IMR-90 (cell line): ENCODE data around the gene ZBTB40. TPM values are rescaled to one million over a fixed set of nuclear protein-coding genes. Genes with fewer than 3 reads are reported as not detected.

Experiments used
- ATAC-seq: fragments of 200-7000 bp; cut with Tn5 transposase; 2 replicates; pipeline ENCODE4 v1.9.1; 2020; ENCODE audit warnings: low read depth, mild to moderate bottlenecking, moderate library complexity
- BruUV-seq: library from RNA; stranded (reverse); fragments of 400-500 nt; replicated peaks from 2 replicates; lab custom pipeline; 2021; lab: Mats Ljungman, UMichigan
- CTCF ChIA-PET: fragments of 300-600 bp; formaldehyde crosslinking; extraction: SDS; loops from one replicate; lab custom pipeline; 2021; ENCODE audit warnings: antibody characterized with exemption; lab: Yijun Ruan, JAX
- POLR2A ChIA-PET: fragments of 300-600 bp; sonication (Branson Sonifier 250); formaldehyde crosslinking; loops from one replicate; lab custom pipeline; 2022; ENCODE audit warnings: antibody characterized with exemption; ENCODE audit not compliant: unreplicated experiment; lab: Charles Lee
- DNase-seq: peaks from one replicate; pipeline ENCODE4 v3.0.0; 2013
- H2AFZ ChIP-seq: replicated peaks from 2 replicates; pipeline ENCODE3; 2013; ENCODE audit warnings: low read length, mild to moderate bottlenecking; ENCODE audit not compliant: poor library complexity
- H2AK5ac ChIP-seq: 2 replicates; pipeline ENCODE4 v1.6.1; 2013; ENCODE audit warnings: low read depth, low read length, inconsistent platforms
- H2AK9ac ChIP-seq: replicated peaks from 2 replicates; pipeline ENCODE3; 2013; ENCODE audit warnings: mild to moderate bottlenecking, low read depth, low read length, moderate library complexity; ENCODE audit not compliant: poor library complexity
- H2BK120ac ChIP-seq: 2 replicates; pipeline ENCODE4 v1.6.1; 2013; ENCODE audit warnings: low read depth, low read length, inconsistent platforms
- H2BK15ac ChIP-seq: 3 replicates; pipeline ENCODE4 v1.6.1; 2013; ENCODE audit warnings: low read depth, low read length, inconsistent platforms
- H2BK20ac ChIP-seq: 2 replicates; pipeline ENCODE4 v1.6.1; 2013; ENCODE audit warnings: low read depth, mild to moderate bottlenecking, inconsistent platforms, low read length, moderate library complexity
- H2BK5ac ChIP-seq: 2 replicates; pipeline ENCODE4 v1.6.1; 2013; ENCODE audit warnings: mild to moderate bottlenecking, low read depth, low read length, inconsistent platforms; ENCODE audit not compliant: poor library complexity, severe bottlenecking
- H3K14ac ChIP-seq: replicated peaks from 2 replicates; pipeline ENCODE4 v1.6.1; 2013; ENCODE audit warnings: low read depth, low read length, inconsistent platforms
- H3K18ac ChIP-seq: 2 replicates; pipeline ENCODE4 v1.6.1; 2013; ENCODE audit warnings: low read depth, low read length, control low read depth
- H3K23ac ChIP-seq: 2 replicates; pipeline ENCODE4 v1.6.1; 2013; ENCODE audit warnings: low read depth, low read length, inconsistent platforms
- H3K27ac ChIP-seq: 2 replicates; pipeline ENCODE4 v1.5.1; 2013; ENCODE audit warnings: mild to moderate bottlenecking, control low read depth, low read length; ENCODE audit not compliant: insufficient read depth
- H3K27me3 ChIP-seq: 2 replicates; pipeline ENCODE4 v1.6.1; 2013; ENCODE audit warnings: low read length; ENCODE audit not compliant: control insufficient read depth, insufficient read depth
- H3K36me3 ChIP-seq: 2 replicates; pipeline ENCODE4 v1.6.1; 2013; ENCODE audit warnings: low read length, mixed read lengths; ENCODE audit not compliant: control insufficient read depth, insufficient read depth
- H3K4ac ChIP-seq: 2 replicates; pipeline ENCODE4 v1.6.1; 2013; ENCODE audit warnings: low read depth, low read length, inconsistent platforms
- H3K4me1 ChIP-seq: 2 replicates; pipeline ENCODE4 v1.6.1; 2013; ENCODE audit warnings: low read length, mixed read lengths; ENCODE audit not compliant: control insufficient read depth, insufficient read depth
- H3K4me2 ChIP-seq: 2 replicates; pipeline ENCODE4 v1.6.1; 2013; ENCODE audit warnings: low read depth, mild to moderate bottlenecking, control low read depth, low read length, moderate library complexity
- H3K4me3 ChIP-seq: 2 replicates; pipeline ENCODE4 v1.5.1; 2013; ENCODE audit warnings: low read depth, mild to moderate bottlenecking, control low read depth, low read length, moderate library complexity; ENCODE audit not compliant: insufficient read depth
- H3K56ac ChIP-seq: 2 replicates; pipeline ENCODE4 v1.6.1; 2013; ENCODE audit warnings: low read length, inconsistent platforms; ENCODE audit not compliant: insufficient read depth; ENCODE audit errors: extremely low read depth
- H3K79me1 ChIP-seq, 2 experiments: 2 replicates each; pipeline ENCODE4 v1.6.1; 2013; ENCODE audit warnings: low read length in 2 of 2, inconsistent platforms in 1 of 2, low read depth in 1 of 2
- H3K9ac ChIP-seq: 2 replicates; pipeline ENCODE4 v1.6.1; 2013; ENCODE audit warnings: low read depth, low read length, control low read depth
- H3K9me1 ChIP-seq: 2 replicates; pipeline ENCODE4 v1.6.1; 2013; ENCODE audit warnings: low read length, inconsistent platforms; ENCODE audit not compliant: insufficient read depth
- H3K9me3 ChIP-seq: 2 replicates; pipeline ENCODE4 v1.6.1; 2013; ENCODE audit warnings: low read length; ENCODE audit not compliant: control insufficient read depth, insufficient read depth
- H4K20me1 ChIP-seq: 2 replicates; pipeline ENCODE4 v1.6.1; 2013; ENCODE audit warnings: low read length, inconsistent platforms; ENCODE audit not compliant: insufficient read depth
- H4K5ac ChIP-seq: 2 replicates; pipeline ENCODE4 v1.6.1; 2013; ENCODE audit warnings: mild to moderate bottlenecking, low read depth, low read length, control low read depth
- H4K8ac ChIP-seq, 2 experiments: 2 replicates each; pipeline ENCODE4 v1.6.1; 2013; ENCODE audit warnings: low read depth in 2 of 2, low read length in 2 of 2, control low read depth in 1 of 2, inconsistent platforms in 1 of 2
- H4K91ac ChIP-seq: 2 replicates; pipeline ENCODE4 v1.6.1; 2013; ENCODE audit warnings: low read depth, low read length, inconsistent platforms; ENCODE audit not compliant: insufficient read depth
- BHLHE40 ChIP-seq: fragments of 150-350 bp; IDR thresholded peaks from 2 replicates; pipeline ENCODE4 v1.6.1; 2016; ENCODE audit warnings: mild to moderate bottlenecking, low read depth, low read length
- CTCF ChIP-seq: conservative IDR thresholded peaks from 2 replicates; pipeline ENCODE4 v1.5.1; 2012; ENCODE audit warnings: mild to moderate bottlenecking, low read depth, low read length, improper control_type of control experiment
- FOS ChIP-seq: fragments of 150-350 bp; IDR thresholded peaks from 2 replicates; pipeline ENCODE4 v1.6.1; 2016; ENCODE audit warnings: low read depth, low read length
- MAFK ChIP-seq: IDR thresholded peaks from 2 replicates; pipeline ENCODE4 v1.6.1; 2012; ENCODE audit warnings: low read depth, low read length, improper control_type of control experiment
- MAZ ChIP-seq: IDR thresholded peaks from 2 replicates; pipeline ENCODE4 v1.6.1; 2012; ENCODE audit warnings: low read depth, mild to moderate bottlenecking, low read length, improper control_type of control experiment, moderate library complexity, borderline replicate concordance
- MXI1 ChIP-seq: IDR thresholded peaks from 2 replicates; pipeline ENCODE4 v1.6.1; 2012; ENCODE audit warnings: low read depth, mild to moderate bottlenecking, low read length, moderate library complexity, borderline replicate concordance
- RCOR1 ChIP-seq: IDR thresholded peaks from 2 replicates; pipeline ENCODE4 v1.6.1; 2012; ENCODE audit warnings: mild to moderate bottlenecking, low read length, improper control_type of control experiment; ENCODE audit not compliant: insufficient replicate concordance
- RFX5 ChIP-seq: IDR thresholded peaks from 2 replicates; pipeline ENCODE4 v1.8.0; 2012; ENCODE audit warnings: low read depth, mild to moderate bottlenecking, low read length, moderate library complexity
- WGBS, 2 experiments: methylation state at CpG; one replicate each; pipeline versions ENCODE4 v1.1.5 to v1.1.7; 2013; ENCODE audit warnings: missing lambda C conversion rate in 2 of 2; ENCODE audit not compliant: insufficient read length in 1 of 2; ENCODE audit errors: extremely low coverage in 2 of 2; 5-methylcytosine and 5-hydroxymethylcytosine counted together
- dilution Hi-C: fragments of 300-500 bp; cut with HindIII; formaldehyde crosslinking; loops from one replicate; pipeline ENCODE4 v1.14.3; 2018; ENCODE audit warnings: low sequenced_read_pairs; ENCODE audit not compliant: unreplicated experiment
- in situ Hi-C: fragments of 300-500 bp; cut with MboI; formaldehyde crosslinking; loops from 3 replicates; pipeline ENCODE4 v1.14.3; 2019; ENCODE audit warnings: low sequenced_read_pairs, inconsistent platforms, mixed read lengths
- intact Hi-C: fragments of 100-400 bp; cut with micrococcal nuclease; formaldehyde crosslinking; loops from 2 replicates; pipeline ENCODE4 v1.10.0; 2022
- polyA plus RNA-seq, 3 experiments: library from polyadenylated mRNA; depleted of rRNA; stranded (reverse); fragments of >200 nt; gene quantifications; 2 replicates each; pipeline ENCODE4 v1.2.3, GENCODE V29; 2012; ENCODE audit warnings: low replicate concordance in 1 of 3
- total RNA-seq: library from RNA; depleted of rRNA; stranded (reverse); fragments of >200 nt; gene quantifications from 2 replicates; pipeline ENCODE4 v1.2.3, GENCODE V29; 2012

ZBTB40 gene
- total and polyA plus RNA-seq, 2 of the 4 experiments (the other 2 are of a cell fraction): 6.0 to 9.7 TPM

- in situ Hi-C loops (no loop called here), dilution Hi-C loops (no loop called here), intact Hi-C loops (loop anchor here (10.0 kb wide), 1 partner anchor 386 kb away; no protein-coding TSS in a partner anchor)
- H3K4me2 ChIP-seq: no peak overlapping the region
- H4K8ac ChIP-seq: no peak overlapping the region
- no peak overlapping the region for H2BK120ac ChIP-seq
- no peak overlapping the region for H2BK20ac ChIP-seq
- H2AFZ ChIP-seq: no peak overlapping the region
- H3K9me1 ChIP-seq: 0 out of 2 replicates have a peak, but pooled peaks cover 2% of the 10 kb centered on the region
- H3K27me3 ChIP-seq: peaks cover 30% of the 10 kb centered on the region
- no peak overlapping the region for H3K4ac ChIP-seq
- H3K27ac ChIP-seq: no peak overlapping the region
- CTCF ChIA-PET: no interaction called here
- ATAC-seq (no peak), DNase-seq (no peak)
- POLR2A ChIA-PET: no interaction called here
- no peak overlapping the region for H2AK9ac ChIP-seq
- no peak overlapping the region for H3K9ac ChIP-seq
- H2BK15ac ChIP-seq: no peak overlapping the region
- no peak overlapping the region for H4K5ac ChIP-seq
- BruUV-seq: no TSS peak
- peaks cover 3% of the 10 kb centered on the region; the same call in 1 of the 2 replicates for H3K9me3 ChIP-seq
- H2BK5ac ChIP-seq: no peak overlapping the region
- H3K36me3 ChIP-seq: no peaks in the 10 kb centered on the region
- H3K4me1 ChIP-seq: peaks cover 16% of the 10 kb centered on the region; the same call in 1 of the 2 replicates
- TF ChIP-seq BHLHE40 (no peak), RCOR1 (no peak), RFX5 (no peak), MAFK (no peak), FOS (no peak), MAZ (no peak), CTCF (no peak), MXI1 (no peak)
- H3K18ac ChIP-seq: no peak overlapping the region
- no peak overlapping the region for H2AK5ac ChIP-seq
- no peak overlapping the region for H4K91ac ChIP-seq
- no CpG with 5 or more reads among the region's 3 CpGs for WGBS, 2 experiments
- no peak overlapping the region for H3K4me3 ChIP-seq
- H3K56ac ChIP-seq: no peak overlapping the region
- H4K20me1 ChIP-seq: no peaks in the 10 kb centered on the region; the same call in 1 of the 2 replicates
- H3K23ac ChIP-seq: no peak overlapping the region
- H3K79me1 ChIP-seq: no peaks in the 10 kb centered on the region
- H3K14ac ChIP-seq: no peak overlapping the region
Observed at GRCh38 chr1:22410401-22410800, 41.2 kb upstream of the ZBTB40 start.
